HepG2 (cell line): ENCODE measurements around the gene MAVS. TPM values are rescaled to one million over a fixed set of nuclear protein-coding genes. Genes with fewer than 3 reads are reported as not detected.

Source experiments
- ATAC-seq: fragments of 200-7000 bp; cut with Tn5 transposase; 3 replicates; pipeline ENCODE4 v1.9.1; 2020; ENCODE audit warnings: mild to moderate bottlenecking, moderate library complexity
- BruUV-seq: library from RNA; stranded (reverse); fragments of 400-500 nt; replicated peaks from 2 replicates; lab custom pipeline; 2021; lab: Mats Ljungman, UMichigan
- CTCF ChIA-PET: fragments of 300-600 bp; formaldehyde crosslinking; extraction: SDS; loops from one replicate; lab custom pipeline; 2021; ENCODE audit warnings: low total read pairs, inconsistent platforms, low intra/inter-chr PET ratio; lab: Yijun Ruan, JAX
- POLR2A ChIA-PET: fragments of 350-600 bp; sonication (Branson Sonifier 250); formaldehyde crosslinking; loops from one replicate; lab custom pipeline; 2020; ENCODE audit warnings: antibody characterized with exemption, inconsistent platforms; lab: Yijun Ruan, JAX
- DNase-seq: peaks from one replicate; pipeline ENCODE4 v3.0.0-alpha.2; 2015; ENCODE audit warnings: low spot score
- FAIRE-seq: peaks from 3 replicates; lab custom pipeline; 2011; peaks lifted over from hg19 to GRCh38; lab: Jason Lieb, UNC
- H2AFZ ChIP-seq: one replicate; pipeline ENCODE4 v1.6.1; 2011; ENCODE audit warnings: low read length, inconsistent platforms
- H3K27ac ChIP-seq: fragments of 300-600 bp; 3 replicates; pipeline ENCODE4 v1.8.0; 2011; ENCODE audit warnings: mixed run types, mild to moderate bottlenecking, mixed read lengths, low read length, inconsistent platforms; ENCODE audit not compliant: insufficient read depth; ENCODE audit errors: extremely low read length
- H3K27me3 ChIP-seq, 2 experiments: fragments of 200-600 bp in 1 of 2; 2 replicates in 1 of 2; 3 replicates in 1 of 2; pipeline versions ENCODE4 v1.6.0 to v1.8.0; 2011; ENCODE audit warnings: low read length in 2 of 2, mild to moderate bottlenecking in 2 of 2, moderate library complexity in 2 of 2, inconsistent platforms in 1 of 2; ENCODE audit not compliant: insufficient read depth in 2 of 2, control insufficient read depth in 1 of 2
- H3K36me3 ChIP-seq, 2 experiments: fragments of 200-600 bp in 1 of 2; replicated peaks in 1 of 2; 2 replicates in 1 of 2; 3 replicates in 1 of 2; pipeline versions ENCODE4 v1.5.1 to v1.8.0; 2011; ENCODE audit warnings: low read length in 2 of 2, inconsistent platforms in 1 of 2; ENCODE audit not compliant: insufficient read depth in 2 of 2, control insufficient read depth in 1 of 2
- H3K4me1 ChIP-seq: 2 replicates; pipeline ENCODE4 v1.5.1; 2012; ENCODE audit warnings: low read length, inconsistent platforms; ENCODE audit not compliant: insufficient read depth
- H3K4me2 ChIP-seq: 2 replicates; pipeline ENCODE4 v1.6.0; 2011; ENCODE audit warnings: low read depth, low read length, inconsistent platforms
- H3K4me3 ChIP-seq, 3 experiments: fragments of 200-600 bp in 1 of 3; sonication (generic), shearing (Covaris generic) in 1 of 3; replicated peaks in 1 of 3; 2 replicates each; pipeline ENCODE4 v1.5.1; 2011 to 2016; ENCODE audit warnings: low read length in 3 of 3, inconsistent platforms in 2 of 3, low read depth in 2 of 3, mild to moderate bottlenecking in 2 of 3, control low read depth in 1 of 3, mixed read lengths in 1 of 3; ENCODE audit not compliant: insufficient read depth in 1 of 3
- H3K79me2 ChIP-seq: one replicate; pipeline ENCODE4 v1.6.1; 2011; ENCODE audit warnings: low read length, inconsistent platforms; ENCODE audit not compliant: insufficient read depth
- H3K9ac ChIP-seq: 2 replicates; pipeline ENCODE4 v1.6.0; 2011; ENCODE audit warnings: mild to moderate bottlenecking, low read depth, low read length, inconsistent platforms; ENCODE audit not compliant: insufficient read depth
- H3K9me3 ChIP-seq: 2 replicates; pipeline ENCODE4 v1.5.1; 2012; ENCODE audit warnings: mild to moderate bottlenecking, low read length
- H4K20me1 ChIP-seq: 2 replicates; pipeline ENCODE4 v1.6.0; 2011; ENCODE audit warnings: inconsistent platforms, mild to moderate bottlenecking, low read length, moderate library complexity; ENCODE audit not compliant: insufficient read depth
- GMEB1 ChIP-seq: sonication (generic); formaldehyde crosslinking; IDR thresholded peaks from 2 replicates; pipeline ENCODE4 v1.5.1; 2020; ENCODE audit warnings: missing genetic modification reagents, mild to moderate bottlenecking, borderline replicate concordance
- GPBP1L1 ChIP-seq: sonication (generic); formaldehyde crosslinking; IDR thresholded peaks from 2 replicates; pipeline ENCODE4 v1.5.0; 2020; ENCODE audit warnings: mild to moderate bottlenecking, missing genetic modification reagents
- MLLT10 ChIP-seq: sonication (generic); formaldehyde crosslinking; IDR thresholded peaks from 2 replicates; pipeline ENCODE4 v1.4.0; 2020; ENCODE audit warnings: missing genetic modification reagents
- MXD4 ChIP-seq: IDR thresholded peaks from 2 replicates; pipeline ENCODE4 v1.6.1; 2016; ENCODE audit warnings: mild to moderate bottlenecking, missing biosample characterization, missing genetic modification reagents
- SRSF9 ChIP-seq: fragments of 200-400 bp; formaldehyde crosslinking; IDR thresholded peaks from 2 replicates; pipeline ENCODE4 v1.6.1; 2018; ENCODE audit warnings: borderline replicate concordance, mild to moderate bottlenecking, low read depth, low read length; ENCODE audit not compliant: insufficient read depth, poor library complexity, severe bottlenecking
- ZNF275 ChIP-seq: sonication (generic); formaldehyde crosslinking; IDR thresholded peaks from 2 replicates; pipeline ENCODE4 v1.8.0; 2022; ENCODE audit warnings: missing genetic modification reagents, mild to moderate bottlenecking, inconsistent platforms, borderline replicate concordance
- ZNF780A ChIP-seq: sonication (generic); formaldehyde crosslinking; IDR thresholded peaks from 2 replicates; pipeline ENCODE4 v1.8.0; 2022; ENCODE audit warnings: mild to moderate bottlenecking, missing genetic modification reagents, moderate library complexity
- ZSCAN9 ChIP-seq: IDR thresholded peaks from 2 replicates; pipeline ENCODE4 v1.6.1; 2016; ENCODE audit warnings: borderline replicate concordance
- WGBS: methylation state at CpG from one replicate; pipeline ENCODE4 v1.1.6; 2017; ENCODE audit warnings: low lambda C conversion rate; 5-methylcytosine and 5-hydroxymethylcytosine counted together
- in situ Hi-C: cut with HindIII; loops from 2 replicates; pipeline ENCODE4 v1.10.0; 2017; ENCODE audit warnings: low pct_unique_long_range_greater_than_20kb; ENCODE audit not compliant: extremely low pct_ligation_motif_present
- intact Hi-C: fragments of 100-400 bp; cut with micrococcal nuclease; formaldehyde crosslinking; loops from one replicate; pipeline ENCODE4 v1.10.0; 2022; ENCODE audit not compliant: unreplicated experiment
- polyA plus RNA-seq, 8 experiments: library from polyadenylated mRNA; depleted of rRNA in 3 of 8; stranded (reverse) in 7 of 8; unstranded in 1 of 8; fragments of >200 nt; fragmentation: Illumina TruSeq in 4 of 8; extraction: Trizol in 4 of 8; gene quantifications; 2 replicates each; pipeline versions ENCODE4 v1.2.1 to v1.2.3, GENCODE V29; 2011 to 2016; ENCODE audit warnings: low read depth in 4 of 8, missing spikeins in 1 of 8, mixed read lengths in 1 of 8; ENCODE audit not compliant: insufficient read depth in 1 of 8
- total RNA-seq, 5 experiments: library from RNA; depleted of rRNA; stranded (reverse); fragments of >200 nt; fragmentation: Illumina TruSeq; extraction: Trizol; gene quantifications; 2 replicates each; pipeline ENCODE4 v1.2.3, GENCODE V29; 2016; ENCODE audit warnings: low read depth in 1 of 5
- TF ChIP-seq, protein P1 (sequence below): sonication (generic); formaldehyde crosslinking; IDR thresholded peaks from 2 replicates; pipeline ENCODE4 v1.5.1; 2020; ENCODE audit warnings: mild to moderate bottlenecking, missing genetic modification reagents, borderline replicate concordance
- TF ChIP-seq, protein P2 (sequence below): sonication (generic); formaldehyde crosslinking; IDR thresholded peaks from 2 replicates; pipeline ENCODE4 v1.5.0; 2020; ENCODE audit warnings: missing genetic modification reagents

Gene MAVS
- total and polyA plus RNA-seq, 2 of the 13 experiments (the other 11 are each of a cell fraction or from before 2014, with no cell fraction given) = 27.3 to 36.6 TPM

DNA sequence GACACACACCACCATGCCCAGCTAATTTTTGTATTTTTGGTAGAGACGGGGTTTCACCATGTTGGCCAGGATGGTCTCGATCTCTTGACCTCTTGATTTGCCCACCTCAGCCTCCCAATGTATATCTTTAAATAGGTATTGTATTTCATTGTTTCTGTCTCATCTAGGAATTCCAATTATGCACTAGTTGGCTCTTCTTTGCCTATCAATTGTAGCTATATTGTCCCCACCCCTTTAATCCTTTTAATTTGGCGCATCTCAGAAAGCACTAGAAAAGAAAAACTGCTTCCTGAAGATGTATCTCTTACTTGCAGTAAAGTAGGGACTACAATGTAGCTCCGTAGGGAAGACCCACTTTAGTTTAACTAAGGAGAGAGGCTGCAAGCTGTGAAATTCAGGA lies 10.5 kb upstream of the MAVS start (continued):
- no peak for TF ChIP-seq ZNF275 (CRISPR knock-in tag)

GRCh38 chr20:3839328-3839727 lies 7.3 kb upstream of the MAVS start:
- Histone ChIP-seq H3K4me1 (peaks cover 15% of the 10 kb centered on the region), H3K9me3 (no peaks in the 10 kb centered on the region), H3K79me2 (no peaks in the 10 kb centered on the region), H3K27me3 (no peaks in the 10 kb centered on the region), H2AFZ (no peak overlapping the region), H3K36me3 (no peaks in the 10 kb centered on the region), H4K20me1 (no peaks in the 10 kb centered on the region), H3K27ac (no peak overlapping the region)
- ChIA-PET CTCF (no interaction called here), POLR2A (interaction anchor here (0.6 kb wide), 1 partner anchor 11 kb away, joined by 3 read pairs; no protein-coding TSS in a partner anchor)
- BruUV-seq = TSS peak; percentile 43
- DNase-seq (no peak), FAIRE-seq (no peak)
- TF ChIP-seq, protein P1, sequence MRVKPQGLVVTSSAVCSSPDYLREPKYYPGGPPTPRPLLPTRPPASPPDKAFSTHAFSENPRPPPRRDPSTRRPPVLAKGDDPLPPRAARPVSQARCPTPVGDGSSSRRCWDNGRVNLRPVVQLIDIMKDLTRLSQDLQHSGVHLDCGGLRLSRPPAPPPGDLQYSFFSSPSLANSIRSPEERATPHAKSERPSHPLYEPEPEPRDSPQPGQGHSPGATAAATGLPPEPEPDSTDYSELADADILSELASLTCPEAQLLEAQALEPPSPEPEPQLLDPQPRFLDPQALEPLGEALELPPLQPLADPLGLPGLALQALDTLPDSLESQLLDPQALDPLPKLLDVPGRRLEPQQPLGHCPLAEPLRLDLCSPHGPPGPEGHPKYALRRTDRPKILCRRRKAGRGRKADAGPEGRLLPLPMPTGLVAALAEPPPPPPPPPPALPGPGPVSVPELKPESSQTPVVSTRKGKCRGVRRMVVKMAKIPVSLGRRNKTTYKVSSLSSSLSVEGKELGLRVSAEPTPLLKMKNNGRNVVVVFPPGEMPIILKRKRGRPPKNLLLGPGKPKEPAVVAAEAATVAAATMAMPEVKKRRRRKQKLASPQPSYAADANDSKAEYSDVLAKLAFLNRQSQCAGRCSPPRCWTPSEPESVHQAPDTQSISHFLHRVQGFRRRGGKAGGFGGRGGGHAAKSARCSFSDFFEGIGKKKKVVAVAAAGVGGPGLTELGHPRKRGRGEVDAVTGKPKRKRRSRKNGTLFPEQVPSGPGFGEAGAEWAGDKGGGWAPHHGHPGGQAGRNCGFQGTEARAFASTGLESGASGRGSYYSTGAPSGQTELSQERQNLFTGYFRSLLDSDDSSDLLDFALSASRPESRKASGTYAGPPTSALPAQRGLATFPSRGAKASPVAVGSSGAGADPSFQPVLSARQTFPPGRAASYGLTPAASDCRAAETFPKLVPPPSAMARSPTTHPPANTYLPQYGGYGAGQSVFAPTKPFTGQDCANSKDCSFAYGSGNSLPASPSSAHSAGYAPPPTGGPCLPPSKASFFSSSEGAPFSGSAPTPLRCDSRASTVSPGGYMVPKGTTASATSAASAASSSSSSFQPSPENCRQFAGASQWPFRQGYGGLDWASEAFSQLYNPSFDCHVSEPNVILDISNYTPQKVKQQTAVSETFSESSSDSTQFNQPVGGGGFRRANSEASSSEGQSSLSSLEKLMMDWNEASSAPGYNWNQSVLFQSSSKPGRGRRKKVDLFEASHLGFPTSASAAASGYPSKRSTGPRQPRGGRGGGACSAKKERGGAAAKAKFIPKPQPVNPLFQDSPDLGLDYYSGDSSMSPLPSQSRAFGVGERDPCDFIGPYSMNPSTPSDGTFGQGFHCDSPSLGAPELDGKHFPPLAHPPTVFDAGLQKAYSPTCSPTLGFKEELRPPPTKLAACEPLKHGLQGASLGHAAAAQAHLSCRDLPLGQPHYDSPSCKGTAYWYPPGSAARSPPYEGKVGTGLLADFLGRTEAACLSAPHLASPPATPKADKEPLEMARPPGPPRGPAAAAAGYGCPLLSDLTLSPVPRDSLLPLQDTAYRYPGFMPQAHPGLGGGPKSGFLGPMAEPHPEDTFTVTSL (CRISPR knock-in tag) = no peak
- TF ChIP-seq ZNF780A (CRISPR knock-in tag) = no peak
- no peak for TF ChIP-seq MXD4 (CRISPR knock-in tag)
- TF ChIP-seq GPBP1L1 (CRISPR knock-in tag) = no peak
- TF ChIP-seq GMEB1 (CRISPR knock-in tag) = no peak
- TF ChIP-seq SRSF9 = no peak
- no peak for TF ChIP-seq MLLT10 (CRISPR knock-in tag)
- TF ChIP-seq ZSCAN9 (CRISPR knock-in tag) = no peak
- TF ChIP-seq, protein P2, sequence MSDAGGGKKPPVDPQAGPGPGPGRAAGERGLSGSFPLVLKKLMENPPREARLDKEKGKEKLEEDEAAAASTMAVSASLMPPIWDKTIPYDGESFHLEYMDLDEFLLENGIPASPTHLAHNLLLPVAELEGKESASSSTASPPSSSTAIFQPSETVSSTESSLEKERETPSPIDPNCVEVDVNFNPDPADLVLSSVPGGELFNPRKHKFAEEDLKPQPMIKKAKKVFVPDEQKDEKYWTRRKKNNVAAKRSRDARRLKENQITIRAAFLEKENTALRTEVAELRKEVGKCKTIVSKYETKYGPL = no peak
- TF ChIP-seq, all 625 proteins: peak for 0
- intact Hi-C loops = no loop called here
- in situ Hi-C loops = no loop called here
- 90% methylated on average over 3 of the region's 3 CpGs for WGBS
- no peak overlapping the region for H3K4me3 ChIP-seq
- no peak overlapping the region for H3K9ac ChIP-seq
- H3K4me2 ChIP-seq = no peak overlapping the region
- ATAC-seq = no peak
